Stomach (tissue), 4 donors: Measurements from ENCODE around the gene FAM151A.

Experiments
- POLR2AphosphoS5 ChIP-seq, 3 donors: sonication (generic); formaldehyde crosslinking; IDR thresholded peaks; one replicate each; pipeline ENCODE4 v1.6.1; 2016; ENCODE audit warnings: antibody characterized with exemption in 3 of 3
- TF ChIP-seq, protein P1 (sequence below), 7 experiments: fragments of 450-650 bp in 4 of 7; fragments of 200-600 bp in 3 of 7; sonication (generic) in 3 of 7; IDR thresholded peaks; one replicate each; pipeline ENCODE4 v1.5.1; 2016 to 2019; ENCODE audit warnings: antibody characterized with exemption in 7 of 7, control low read depth in 2 of 7, mild to moderate bottlenecking in 1 of 7

DNA sequence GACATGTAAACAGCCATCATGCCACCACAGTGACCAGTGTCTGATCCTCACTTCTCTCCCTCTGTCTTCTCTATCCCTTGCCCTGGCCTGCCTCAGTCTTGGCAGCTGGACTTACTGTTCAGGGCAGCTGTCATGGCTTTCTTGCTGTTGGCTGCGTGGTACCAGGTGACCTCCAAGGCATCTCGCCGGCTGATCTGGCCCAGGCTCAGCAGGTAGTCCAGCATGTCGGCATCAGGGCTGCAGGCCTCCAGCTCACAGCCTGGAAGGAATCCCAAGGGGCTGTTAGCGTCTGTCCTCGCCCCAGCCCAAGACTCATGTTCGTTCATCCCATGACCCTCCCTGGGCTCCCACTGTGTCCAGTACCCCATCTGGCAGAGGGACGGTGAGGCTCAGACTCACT, 3.6 kb downstream of the FAM151A start:
- TF ChIP-seq POLR2AphosphoS5 (IDR thresholded peaks at IDR 0.05) = no peak
- TF ChIP-seq, protein P1, sequence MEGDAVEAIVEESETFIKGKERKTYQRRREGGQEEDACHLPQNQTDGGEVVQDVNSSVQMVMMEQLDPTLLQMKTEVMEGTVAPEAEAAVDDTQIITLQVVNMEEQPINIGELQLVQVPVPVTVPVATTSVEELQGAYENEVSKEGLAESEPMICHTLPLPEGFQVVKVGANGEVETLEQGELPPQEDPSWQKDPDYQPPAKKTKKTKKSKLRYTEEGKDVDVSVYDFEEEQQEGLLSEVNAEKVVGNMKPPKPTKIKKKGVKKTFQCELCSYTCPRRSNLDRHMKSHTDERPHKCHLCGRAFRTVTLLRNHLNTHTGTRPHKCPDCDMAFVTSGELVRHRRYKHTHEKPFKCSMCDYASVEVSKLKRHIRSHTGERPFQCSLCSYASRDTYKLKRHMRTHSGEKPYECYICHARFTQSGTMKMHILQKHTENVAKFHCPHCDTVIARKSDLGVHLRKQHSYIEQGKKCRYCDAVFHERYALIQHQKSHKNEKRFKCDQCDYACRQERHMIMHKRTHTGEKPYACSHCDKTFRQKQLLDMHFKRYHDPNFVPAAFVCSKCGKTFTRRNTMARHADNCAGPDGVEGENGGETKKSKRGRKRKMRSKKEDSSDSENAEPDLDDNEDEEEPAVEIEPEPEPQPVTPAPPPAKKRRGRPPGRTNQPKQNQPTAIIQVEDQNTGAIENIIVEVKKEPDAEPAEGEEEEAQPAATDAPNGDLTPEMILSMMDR (IDR thresholded peaks at IDR 0.05) = no peak
